ENCODE measurements around the gene TMEM176B.

DNA sequence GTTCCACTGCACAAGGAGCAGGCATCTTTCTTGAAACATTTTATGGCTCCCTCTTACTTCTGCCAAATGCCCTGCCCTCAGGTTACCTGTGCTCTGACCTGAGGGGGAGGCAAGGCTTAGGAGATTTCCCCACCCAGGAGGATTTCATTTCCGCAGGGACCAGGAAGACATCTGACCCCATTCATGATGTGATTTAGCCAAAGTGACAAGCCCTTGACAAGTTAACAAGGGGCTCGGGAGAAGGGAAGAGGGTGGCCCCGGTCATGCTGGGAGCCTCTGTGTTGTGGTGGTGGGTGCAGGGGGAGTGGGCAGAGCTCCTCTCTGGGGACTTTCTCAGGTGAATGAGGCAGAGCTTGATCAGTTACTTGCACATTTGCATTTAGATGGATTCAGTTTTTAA, 44.0 kb downstream of the TMEM176B start:
- TF ChIP-seq, protein P1, sequence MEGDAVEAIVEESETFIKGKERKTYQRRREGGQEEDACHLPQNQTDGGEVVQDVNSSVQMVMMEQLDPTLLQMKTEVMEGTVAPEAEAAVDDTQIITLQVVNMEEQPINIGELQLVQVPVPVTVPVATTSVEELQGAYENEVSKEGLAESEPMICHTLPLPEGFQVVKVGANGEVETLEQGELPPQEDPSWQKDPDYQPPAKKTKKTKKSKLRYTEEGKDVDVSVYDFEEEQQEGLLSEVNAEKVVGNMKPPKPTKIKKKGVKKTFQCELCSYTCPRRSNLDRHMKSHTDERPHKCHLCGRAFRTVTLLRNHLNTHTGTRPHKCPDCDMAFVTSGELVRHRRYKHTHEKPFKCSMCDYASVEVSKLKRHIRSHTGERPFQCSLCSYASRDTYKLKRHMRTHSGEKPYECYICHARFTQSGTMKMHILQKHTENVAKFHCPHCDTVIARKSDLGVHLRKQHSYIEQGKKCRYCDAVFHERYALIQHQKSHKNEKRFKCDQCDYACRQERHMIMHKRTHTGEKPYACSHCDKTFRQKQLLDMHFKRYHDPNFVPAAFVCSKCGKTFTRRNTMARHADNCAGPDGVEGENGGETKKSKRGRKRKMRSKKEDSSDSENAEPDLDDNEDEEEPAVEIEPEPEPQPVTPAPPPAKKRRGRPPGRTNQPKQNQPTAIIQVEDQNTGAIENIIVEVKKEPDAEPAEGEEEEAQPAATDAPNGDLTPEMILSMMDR (IDR thresholded peaks at IDR 0.05; ENCODE audit: low read depth, low read length): no peak
- TF ChIP-seq EZH2phosphoT487 (IDR thresholded peaks at IDR 0.05; ENCODE audit: low read depth): no peak
